ENCODE measurements around the gene ZNF70.

Gene ZNF70

DNA sequence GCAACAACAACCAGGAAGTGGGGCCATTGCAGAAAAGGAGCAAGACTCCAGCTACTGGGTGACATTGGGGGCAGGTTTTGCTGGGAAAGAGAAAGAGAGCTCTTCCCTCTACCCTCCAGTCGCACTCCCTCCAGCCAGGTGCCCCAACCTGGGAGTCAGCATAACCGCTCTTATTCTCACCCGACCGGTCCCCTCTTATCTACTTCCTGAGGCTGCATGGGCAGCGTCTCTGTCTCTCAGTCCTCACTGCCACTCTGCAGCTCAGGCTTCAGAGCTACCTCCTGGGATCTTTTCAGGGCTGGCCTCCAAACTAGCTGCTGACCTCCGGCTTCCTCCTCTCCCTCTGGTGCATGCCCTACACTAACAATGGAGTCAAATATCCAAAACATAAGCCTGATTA, 5.1 kb downstream of the ZNF70 start:
- WGBS = 93% methylated on average over 5 of the region's 6 CpGs
- peaks cover 2% of the 10 kb centered on the region for H3K4me1 ChIP-seq (ENCODE audit: control insufficient read depth, insufficient read depth, low read depth, low read length)
- no peak overlapping the region for H2BK120ac ChIP-seq (ENCODE audit: low read depth, low read length)
- no peaks in the 10 kb centered on the region for H3K27me3 ChIP-seq (ENCODE audit: control insufficient read depth in 1 of 2, insufficient read depth in 1 of 2, low read length in 2 of 2)
- no peak overlapping the region for H2AFZ ChIP-seq (ENCODE audit: low read depth, low read length)
- DNase-seq = no peak
- no peak overlapping the region for H3K9ac ChIP-seq (ENCODE audit: low read length)
- H3K4me2 ChIP-seq (ENCODE audit: low read length, poor library complexity, severe bottlenecking) = no peak overlapping the region
- no peak overlapping the region for H4K8ac ChIP-seq (ENCODE audit: low read length)
- H3K23ac ChIP-seq (ENCODE audit: low read length in 2 of 2) = no peak overlapping the region
- no peak overlapping the region for H2BK5ac ChIP-seq (ENCODE audit: low read depth, low read length, poor library complexity, severe bottlenecking)
- no peak overlapping the region for H3K27ac ChIP-seq (ENCODE audit: low read length, poor library complexity, severe bottlenecking)
- no peak overlapping the region for H2BK12ac ChIP-seq (ENCODE audit: low read length in 2 of 2)
- H4K91ac ChIP-seq (ENCODE audit: low read length) = no peak overlapping the region
- peaks cover 41 to 45% of the 10 kb centered on the region in 2 experiments for H3K36me3 ChIP-seq (ENCODE audit: control insufficient read depth in 1 of 2, insufficient read depth in 2 of 2, low read depth in 1 of 2, low read length in 2 of 2)
- no peak overlapping the region for H3K4me3 ChIP-seq (ENCODE audit: insufficient read depth in 1 of 2, low read depth in 1 of 2, low read length in 2 of 2)
- H3K79me1 ChIP-seq (replicated peaks; ENCODE audit: low read length, poor library complexity, severe bottlenecking) = peaks cover 41% of the 10 kb centered on the region
- H2BK15ac ChIP-seq (ENCODE audit: low read depth, poor library complexity, severe bottlenecking) = no peak overlapping the region
- no peak overlapping the region for H2AK5ac ChIP-seq (ENCODE audit: low read length, severe bottlenecking)
- no peak overlapping the region for H3K14ac ChIP-seq (ENCODE audit: low read length in 2 of 2)
- H3K9me3 ChIP-seq (ENCODE audit: control insufficient read depth, low read length) = no peaks in the 10 kb centered on the region
- no peak overlapping the region for H3K18ac ChIP-seq (ENCODE audit: low read depth in 1 of 2, low read length in 2 of 2)
- H3K4ac ChIP-seq (ENCODE audit: low read depth in 1 of 2, low read length in 2 of 2) = no peak overlapping the region

- peaks cover 32% of the 10 kb centered on the region for H3K79me1 ChIP-seq (replicated peaks; ENCODE audit: low read length, poor library complexity, severe bottlenecking)
- H3K23ac ChIP-seq (ENCODE audit: low read length in 2 of 2) = no peak overlapping the region
- H4K8ac ChIP-seq (ENCODE audit: low read length) = no peak overlapping the region
- H3K4me2 ChIP-seq (ENCODE audit: low read length, poor library complexity, severe bottlenecking) = no peak overlapping the region
- no peak overlapping the region for H2BK15ac ChIP-seq (ENCODE audit: low read depth, poor library complexity, severe bottlenecking)
- H2BK12ac ChIP-seq (ENCODE audit: low read length in 2 of 2) = no peak overlapping the region
- H3K4me1 ChIP-seq (ENCODE audit: control insufficient read depth, insufficient read depth, low read depth, low read length) = no peaks in the 10 kb centered on the region
- H3K27ac ChIP-seq (ENCODE audit: low read length, poor library complexity, severe bottlenecking) = no peak overlapping the region
- no peak overlapping the region for H4K91ac ChIP-seq (ENCODE audit: low read length)
- no peaks in the 10 kb centered on the region for H3K9me3 ChIP-seq (ENCODE audit: control insufficient read depth, low read length)
- WGBS = 97% methylated on average over 14 of the region's 14 CpGs
- no peak overlapping the region for H3K14ac ChIP-seq (ENCODE audit: low read length in 2 of 2)
- no peak overlapping the region for H2AK5ac ChIP-seq (ENCODE audit: low read length, severe bottlenecking)
- H3K4ac ChIP-seq (ENCODE audit: low read depth in 1 of 2, low read length in 2 of 2) = no peak overlapping the region
- no peak overlapping the region for H3K4me3 ChIP-seq (ENCODE audit: insufficient read depth in 1 of 2, low read depth in 1 of 2, low read length in 2 of 2)
- no peak overlapping the region for H3K9ac ChIP-seq (ENCODE audit: low read length)
- H3K18ac ChIP-seq (ENCODE audit: low read depth in 1 of 2, low read length in 2 of 2) = no peak overlapping the region
- peaks cover 41 to 45% of the 10 kb centered on the region in 2 experiments for H3K36me3 ChIP-seq (ENCODE audit: control insufficient read depth in 1 of 2, insufficient read depth in 2 of 2, low read depth in 1 of 2, low read length in 2 of 2)
- no peaks in the 10 kb centered on the region for H3K27me3 ChIP-seq (ENCODE audit: control insufficient read depth in 1 of 2, insufficient read depth in 1 of 2, low read length in 2 of 2)
- no peak overlapping the region for H2AFZ ChIP-seq (ENCODE audit: low read depth, low read length)
- DNase-seq = no peak
- H2BK120ac ChIP-seq (ENCODE audit: low read depth, low read length) = no peak overlapping the region
- H2BK5ac ChIP-seq (ENCODE audit: low read depth, low read length, poor library complexity, severe bottlenecking) = no peak overlapping the region
Measured at GRCh38 chr22:23744485-23744884, 6.4 kb downstream of the ZNF70 start.

GRCh38 chr22:23744001-23744400, 6.9 kb downstream of the ZNF70 start:
- no peak overlapping the region for H3K4ac ChIP-seq (ENCODE audit: low read depth in 1 of 2, low read length in 2 of 2)
- 98% methylated on average over 13 of the region's 13 CpGs for WGBS
- H3K4me3 ChIP-seq (ENCODE audit: insufficient read depth in 1 of 2, low read depth in 1 of 2, low read length in 2 of 2) = no peak overlapping the region
- no peak overlapping the region for H3K14ac ChIP-seq (ENCODE audit: low read length in 2 of 2)
- H3K79me1 ChIP-seq (replicated peaks; ENCODE audit: low read length, poor library complexity, severe bottlenecking) = peaks cover 31% of the 10 kb centered on the region
- H3K18ac ChIP-seq (ENCODE audit: low read depth in 1 of 2, low read length in 2 of 2) = no peak overlapping the region
- no peak overlapping the region for H3K4me2 ChIP-seq (ENCODE audit: low read length, poor library complexity, severe bottlenecking)
- H3K4me1 ChIP-seq (ENCODE audit: control insufficient read depth, insufficient read depth, low read depth, low read length) = no peaks in the 10 kb centered on the region
- no peak overlapping the region for H2BK5ac ChIP-seq (ENCODE audit: low read depth, low read length, poor library complexity, severe bottlenecking)
- H2AK5ac ChIP-seq (ENCODE audit: low read length, severe bottlenecking) = no peak overlapping the region
- H3K36me3 ChIP-seq (ENCODE audit: control insufficient read depth in 1 of 2, insufficient read depth in 2 of 2, low read depth in 1 of 2, low read length in 2 of 2) = peaks cover 41 to 45% of the 10 kb centered on the region in 2 experiments
- no peak for DNase-seq
- no peak overlapping the region for H2BK12ac ChIP-seq (ENCODE audit: low read length in 2 of 2)
- no peak overlapping the region for H4K91ac ChIP-seq (ENCODE audit: low read length)
- H3K23ac ChIP-seq (ENCODE audit: low read length in 2 of 2) = no peak overlapping the region
- no peak overlapping the region for H3K27ac ChIP-seq (ENCODE audit: low read length, poor library complexity, severe bottlenecking)
- no peak overlapping the region for H2AFZ ChIP-seq (ENCODE audit: low read depth, low read length)
- no peak overlapping the region for H4K8ac ChIP-seq (ENCODE audit: low read length)
- H3K9ac ChIP-seq (ENCODE audit: low read length) = no peak overlapping the region
- H2BK15ac ChIP-seq (ENCODE audit: low read depth, poor library complexity, severe bottlenecking) = no peak overlapping the region
- no peaks in the 10 kb centered on the region for H3K9me3 ChIP-seq (ENCODE audit: control insufficient read depth, low read length)
- H3K27me3 ChIP-seq (ENCODE audit: control insufficient read depth in 1 of 2, insufficient read depth in 1 of 2, low read length in 2 of 2) = no peaks in the 10 kb centered on the region
- H2BK120ac ChIP-seq (ENCODE audit: low read depth, low read length) = no peak overlapping the region

DNA sequence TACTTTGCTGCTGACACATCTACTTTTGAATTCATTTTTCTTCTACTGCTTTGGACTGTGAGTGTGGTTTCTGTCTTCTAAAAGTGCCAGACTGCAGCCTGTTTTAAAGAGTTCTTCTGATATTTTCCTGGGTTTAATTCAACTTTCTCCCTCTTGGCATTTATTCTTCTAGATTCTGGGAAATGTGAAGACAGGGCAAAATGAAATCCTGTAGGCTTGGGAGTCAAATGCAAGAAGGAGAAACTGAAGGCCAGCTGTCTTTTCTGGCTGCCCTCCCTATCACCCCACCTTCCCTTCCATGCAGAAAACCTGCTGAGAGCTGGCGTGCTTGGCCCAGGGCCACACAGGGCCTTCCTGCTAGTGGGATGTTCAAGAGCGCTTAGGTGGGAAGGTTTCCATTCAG, 7.6 kb downstream of the ZNF70 start:
- Histone ChIP-seq H3K4ac (ENCODE audit: low read depth in 1 of 2, low read length in 2 of 2) (no peak overlapping the region), H3K36me3 (ENCODE audit: control insufficient read depth in 1 of 2, insufficient read depth in 2 of 2, low read depth in 1 of 2, low read length in 2 of 2) (peaks cover 41 to 45% of the 10 kb centered on the region in 2 experiments), H3K4me3 (ENCODE audit: insufficient read depth in 1 of 2, low read depth in 1 of 2, low read length in 2 of 2) (no peak overlapping the region), H3K4me2 (ENCODE audit: low read length, poor library complexity, severe bottlenecking) (no peak overlapping the region), H3K79me1 (replicated peaks; ENCODE audit: low read length, poor library complexity, severe bottlenecking) (peaks cover 31% of the 10 kb centered on the region), H3K27ac (ENCODE audit: low read length, poor library complexity, severe bottlenecking) (no peak overlapping the region), H3K14ac (ENCODE audit: low read length in 2 of 2) (no peak overlapping the region), H3K18ac (ENCODE audit: low read depth in 1 of 2, low read length in 2 of 2) (no peak overlapping the region), H2BK12ac (ENCODE audit: low read length in 2 of 2) (no peak overlapping the region), H3K9me3 (ENCODE audit: control insufficient read depth, low read length) (no peaks in the 10 kb centered on the region), H3K27me3 (ENCODE audit: control insufficient read depth in 1 of 2, insufficient read depth in 1 of 2, low read length in 2 of 2) (no peaks in the 10 kb centered on the region), H4K8ac (ENCODE audit: low read length) (no peak overlapping the region), H2AFZ (ENCODE audit: low read depth, low read length) (no peak overlapping the region), H2AK5ac (ENCODE audit: low read length, severe bottlenecking) (no peak overlapping the region), H2BK15ac (ENCODE audit: low read depth, poor library complexity, severe bottlenecking) (no peak overlapping the region), H2BK5ac (ENCODE audit: low read depth, low read length, poor library complexity, severe bottlenecking) (no peak overlapping the region), H2BK120ac (ENCODE audit: low read depth, low read length) (no peak overlapping the region), H3K4me1 (ENCODE audit: control insufficient read depth, insufficient read depth, low read depth, low read length) (no peaks in the 10 kb centered on the region), H4K91ac (ENCODE audit: low read length) (no peak overlapping the region), H3K9ac (ENCODE audit: low read length) (no peak overlapping the region), H3K23ac (ENCODE audit: low read length in 2 of 2) (no peak overlapping the region)
- 93% methylated on average over 2 of the region's 2 CpGs for WGBS
- DNase-seq = no peak

Measured in mesenchymal stem cell (in vitro differentiated cells and primary cell).